SK-N-SH (cell line): Measurements from ENCODE around the gene PADI4. TPM values are rescaled to one million over a fixed set of nuclear protein-coding genes. Genes with fewer than 3 reads are reported as not detected.

Experiments
- CTCF ChIA-PET: fragments of 300-600, 350-600 bp; formaldehyde crosslinking; extraction: SDS; loops from one replicate; lab custom pipeline; 2021; lab: Yijun Ruan, JAX
- POLR2A ChIA-PET: fragments of 350-600 bp; sonication (Branson Sonifier 250); formaldehyde crosslinking; extraction: SDS; loops from one replicate; lab custom pipeline; 2020; ENCODE audit warnings: antibody characterized with exemption, inconsistent platforms; lab: Yijun Ruan, JAX
- DNase-seq: peaks from one replicate; pipeline ENCODE4 v3.0.0; 2012
- H2AFZ ChIP-seq: fragments of 200-600 bp; sonication (generic); 2 replicates; pipeline ENCODE4 v1.8.1; 2016; ENCODE audit warnings: antibody characterized with exemption, mild to moderate bottlenecking, low read depth
- H3F3A ChIP-seq: fragments of 200-600 bp; sonication (generic); replicated peaks from 2 replicates; pipeline ENCODE3; 2016; ENCODE audit warnings: antibody characterized with exemption, mild to moderate bottlenecking; ENCODE audit not compliant: insufficient read depth
- H3K27ac ChIP-seq, 2 experiments: fragments of 200-500 bp in 1 of 2; fragments of 200-600 bp in 1 of 2; sonication (Bioruptor generic) in 1 of 2; sonication (generic), shearing (Covaris generic) in 1 of 2; 2 replicates each; pipeline versions ENCODE4 v1.5.1 to v1.6.1; 2014 to 2016; ENCODE audit warnings: low read depth in 2 of 2, inconsistent platforms in 1 of 2, low read length in 1 of 2, mild to moderate bottlenecking in 1 of 2, mixed read lengths in 1 of 2
- H3K27me3 ChIP-seq: fragments of 200-600 bp; sonication (generic), shearing (Covaris generic); 2 replicates; pipeline ENCODE4 v1.6.1; 2016; ENCODE audit warnings: mixed run types; ENCODE audit not compliant: insufficient read depth
- H3K36me3 ChIP-seq, 2 experiments: fragments of 200-500 bp in 1 of 2; fragments of 200-600 bp in 1 of 2; sonication (Bioruptor generic) in 1 of 2; sonication (generic) in 1 of 2; replicated peaks in 1 of 2; 2 replicates each; pipeline versions ENCODE3 to v1.5.1; 2014 to 2016; ENCODE audit warnings: low read length in 1 of 2, mild to moderate bottlenecking in 1 of 2; ENCODE audit not compliant: insufficient read depth in 2 of 2, control insufficient read depth in 1 of 2
- H3K4me1 ChIP-seq, 2 experiments: fragments of 200-500 bp in 1 of 2; fragments of 200-600 bp in 1 of 2; sonication (Bioruptor generic) in 1 of 2; sonication (generic), shearing (Covaris generic) in 1 of 2; 2 replicates each; pipeline versions ENCODE4 v1.5.1 to v1.6.1; 2014 to 2016; ENCODE audit warnings: low read depth in 1 of 2, low read length in 1 of 2, mixed run types in 1 of 2; ENCODE audit not compliant: insufficient read depth in 2 of 2, control insufficient read depth in 1 of 2
- H3K4me2 ChIP-seq: fragments of 200-600 bp; sonication (generic), shearing (Covaris generic); 2 replicates; pipeline ENCODE4 v1.6.1; 2017; ENCODE audit warnings: mixed run types
- H3K4me3 ChIP-seq, 2 experiments: fragments of 200-500 bp in 1 of 2; fragments of 200-600 bp in 1 of 2; sonication (Bioruptor generic) in 1 of 2; sonication (generic), shearing (Covaris generic) in 1 of 2; 2 replicates each; pipeline versions ENCODE4 v1.5.1 to v1.8.1; 2014 to 2016; ENCODE audit warnings: low read depth in 2 of 2, inconsistent platforms in 1 of 2, low read length in 1 of 2, mild to moderate bottlenecking in 1 of 2, mixed read lengths in 1 of 2, moderate library complexity in 1 of 2
- H3K79me2 ChIP-seq: fragments of 200-600 bp; sonication (generic); 2 replicates; pipeline ENCODE4 v1.8.1; 2017; ENCODE audit warnings: mild to moderate bottlenecking; ENCODE audit not compliant: insufficient read depth
- H3K9ac ChIP-seq: fragments of 200-600 bp; sonication (generic); 2 replicates; pipeline ENCODE4 v1.6.1; 2017; ENCODE audit warnings: mixed run types
- H3K9me2 ChIP-seq: fragments of 200-600 bp; sonication (generic); 2 replicates; pipeline ENCODE4 v1.6.1; 2017; ENCODE audit warnings: mixed run types
- H3K9me3 ChIP-seq: fragments of 200-600 bp; sonication (generic); 2 replicates; pipeline ENCODE4 v1.6.1; 2017; ENCODE audit warnings: mixed run types, mild to moderate bottlenecking, moderate library complexity
- H4K20me1 ChIP-seq: fragments of 200-600 bp; sonication (generic); 2 replicates; pipeline ENCODE4 v1.6.1; 2017; ENCODE audit warnings: mild to moderate bottlenecking, mixed run types; ENCODE audit not compliant: insufficient read depth
- EP300 ChIP-seq, 2 experiments: IDR thresholded peaks; 2 replicates each; pipeline versions ENCODE4 v1.4.0 to v1.6.1; 2012; ENCODE audit warnings: borderline replicate concordance in 1 of 2, low read depth in 1 of 2, low read length in 1 of 2
- JUND ChIP-seq: IDR thresholded peaks from 2 replicates; pipeline ENCODE4 v1.4.0; 2012
- MAX ChIP-seq: IDR thresholded peaks from 2 replicates; pipeline ENCODE4 v1.4.0; 2012; ENCODE audit warnings: low read depth
- MXI1 ChIP-seq: IDR thresholded peaks from 2 replicates; pipeline ENCODE4 v1.6.1; 2012; ENCODE audit warnings: mild to moderate bottlenecking, low read depth, low read length, improper control_type of control experiment
- NFIC ChIP-seq: IDR thresholded peaks from 2 replicates; pipeline ENCODE4 v1.4.0; 2012; ENCODE audit warnings: borderline replicate concordance
- PBX3 ChIP-seq: IDR thresholded peaks from 2 replicates; pipeline ENCODE4; 2012
- RFX5 ChIP-seq: IDR thresholded peaks from 2 replicates; pipeline ENCODE4 v1.6.1; 2012; ENCODE audit warnings: mild to moderate bottlenecking, improper control_type of control experiment, low read length
- RXRA ChIP-seq: IDR thresholded peaks from 2 replicates; pipeline ENCODE4 v1.4.0; 2012; ENCODE audit warnings: low read depth, mild to moderate bottlenecking, borderline replicate concordance
- SIN3A ChIP-seq: IDR thresholded peaks from 2 replicates; pipeline ENCODE4 v1.6.1; 2012; ENCODE audit warnings: low read depth, mild to moderate bottlenecking, low read length, moderate library complexity, borderline replicate concordance
- ZBTB33 ChIP-seq: IDR thresholded peaks from 2 replicates; pipeline ENCODE4 v1.4.0; 2012; ENCODE audit warnings: low read depth, borderline replicate concordance
- WGBS: methylation state at CpG from one replicate; pipeline ENCODE4 v1.1.6; 2017; ENCODE audit warnings: low lambda C conversion rate; 5-methylcytosine and 5-hydroxymethylcytosine counted together
- polyA plus RNA-seq, 3 experiments: library from polyadenylated mRNA; depleted of rRNA; stranded (reverse); fragments of >200 nt; gene quantifications; 2 replicates each; pipeline ENCODE4 v1.2.3, GENCODE V29; 2012
- TF ChIP-seq, protein P1 (sequence below): fragments of 150-350 bp; IDR thresholded peaks from 2 replicates; pipeline ENCODE4 v1.6.1; 2017; ENCODE audit warnings: antibody characterized with exemption, low read length, low read depth, borderline replicate concordance
- TF ChIP-seq, protein P2 (sequence below): IDR thresholded peaks from 2 replicates; pipeline ENCODE4 v1.4.0; 2012; ENCODE audit warnings: low read depth, borderline replicate concordance
- TF ChIP-seq, protein P3 (sequence below): fragments of 200-600 bp; sonication (generic); IDR thresholded peaks from 2 replicates; pipeline ENCODE4 v1.6.1; 2017; ENCODE audit warnings: antibody characterized with exemption, mild to moderate bottlenecking, moderate library complexity

The PADI4 gene
- polyA plus RNA-seq, 1 of the 3 experiments (the other 2 are of a cell fraction) = not detected

DNA sequence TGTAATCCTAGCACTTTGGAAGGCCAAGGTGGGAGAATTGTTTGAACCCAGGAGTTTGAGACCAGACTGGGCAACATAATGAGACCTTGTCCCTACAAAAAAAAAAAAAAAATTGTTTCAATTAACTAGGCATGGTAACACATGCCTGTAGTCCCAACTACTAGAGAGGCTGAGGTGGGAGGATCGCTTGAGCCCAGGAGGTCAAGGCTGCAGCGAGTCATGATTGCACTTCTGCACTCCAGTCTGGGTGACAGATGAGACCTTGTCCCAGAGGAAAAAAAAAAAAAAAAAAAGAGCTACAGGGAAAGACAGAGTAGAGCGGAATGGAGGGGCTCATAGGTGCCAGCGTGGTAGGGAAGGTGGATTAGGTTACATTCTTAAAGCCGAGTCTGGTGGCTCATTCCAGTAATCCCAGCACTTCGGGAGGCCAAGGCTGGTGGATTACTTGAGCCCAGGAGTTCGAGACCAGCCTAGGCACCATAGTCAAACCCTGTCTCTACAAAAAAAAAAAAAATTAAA, 43.0 kb downstream of the PADI4 start:
- ChIA-PET POLR2A (no interaction called here), CTCF (no interaction called here)
- Histone ChIP-seq H3K9me2 (no peaks in the 10 kb centered on the region), H3K9me3 (no peaks in the 10 kb centered on the region), H3K4me3 (no peak overlapping the region), H3K79me2 (no peaks in the 10 kb centered on the region), H3K36me3 (no peaks in the 10 kb centered on the region), H3K27me3 (peaks cover 11% of the 10 kb centered on the region; the same call in 1 of the 2 replicates), H3F3A (no peaks in the 10 kb centered on the region), H4K20me1 (no peaks in the 10 kb centered on the region), H3K9ac (no peak overlapping the region), H3K27ac (no peak overlapping the region), H3K4me2 (no peak overlapping the region), H3K4me1 (no peaks in the 10 kb centered on the region), H2AFZ (no peak overlapping the region)
- TF ChIP-seq, protein P1, sequence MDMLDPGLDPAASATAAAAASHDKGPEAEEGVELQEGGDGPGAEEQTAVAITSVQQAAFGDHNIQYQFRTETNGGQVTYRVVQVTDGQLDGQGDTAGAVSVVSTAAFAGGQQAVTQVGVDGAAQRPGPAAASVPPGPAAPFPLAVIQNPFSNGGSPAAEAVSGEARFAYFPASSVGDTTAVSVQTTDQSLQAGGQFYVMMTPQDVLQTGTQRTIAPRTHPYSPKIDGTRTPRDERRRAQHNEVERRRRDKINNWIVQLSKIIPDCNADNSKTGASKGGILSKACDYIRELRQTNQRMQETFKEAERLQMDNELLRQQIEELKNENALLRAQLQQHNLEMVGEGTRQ = no peak
- TF ChIP-seq SIN3A (no peak), RXRA (no peak), ZBTB33 (no peak), EP300 (IDR thresholded peaks at IDR 0.05; ENCODE audit: borderline replicate concordance in 1 of 2, low read depth in 1 of 2, low read length in 1 of 2) (no peak), MXI1 (no peak), PBX3 (no peak), NFIC (no peak)
- no peak for DNase-seq
- 37% methylated on average over 6 of the region's 7 CpGs for WGBS

- Histone ChIP-seq H3K27me3 (peaks cover 11% of the 10 kb centered on the region; the same call in 1 of the 2 replicates), H3K9me2 (no peaks in the 10 kb centered on the region), H3K9me3 (no peaks in the 10 kb centered on the region), H3K9ac (no peak overlapping the region), H4K20me1 (no peaks in the 10 kb centered on the region), H3K4me1 (no peaks in the 10 kb centered on the region), H3K36me3 (no peaks in the 10 kb centered on the region), H3K4me3 (no peak overlapping the region), H3K4me2 (no peak overlapping the region), H2AFZ (no peak overlapping the region), H3K27ac (no peak overlapping the region), H3F3A (no peaks in the 10 kb centered on the region), H3K79me2 (no peaks in the 10 kb centered on the region)
- TF ChIP-seq MAX (no peak), RFX5 (no peak), SIN3A (no peak), JUND (no peak)
- TF ChIP-seq, protein P2, sequence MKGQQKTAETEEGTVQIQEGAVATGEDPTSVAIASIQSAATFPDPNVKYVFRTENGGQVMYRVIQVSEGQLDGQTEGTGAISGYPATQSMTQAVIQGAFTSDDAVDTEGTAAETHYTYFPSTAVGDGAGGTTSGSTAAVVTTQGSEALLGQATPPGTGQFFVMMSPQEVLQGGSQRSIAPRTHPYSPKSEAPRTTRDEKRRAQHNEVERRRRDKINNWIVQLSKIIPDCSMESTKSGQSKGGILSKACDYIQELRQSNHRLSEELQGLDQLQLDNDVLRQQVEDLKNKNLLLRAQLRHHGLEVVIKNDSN = no peak
- TF ChIP-seq, protein P3, sequence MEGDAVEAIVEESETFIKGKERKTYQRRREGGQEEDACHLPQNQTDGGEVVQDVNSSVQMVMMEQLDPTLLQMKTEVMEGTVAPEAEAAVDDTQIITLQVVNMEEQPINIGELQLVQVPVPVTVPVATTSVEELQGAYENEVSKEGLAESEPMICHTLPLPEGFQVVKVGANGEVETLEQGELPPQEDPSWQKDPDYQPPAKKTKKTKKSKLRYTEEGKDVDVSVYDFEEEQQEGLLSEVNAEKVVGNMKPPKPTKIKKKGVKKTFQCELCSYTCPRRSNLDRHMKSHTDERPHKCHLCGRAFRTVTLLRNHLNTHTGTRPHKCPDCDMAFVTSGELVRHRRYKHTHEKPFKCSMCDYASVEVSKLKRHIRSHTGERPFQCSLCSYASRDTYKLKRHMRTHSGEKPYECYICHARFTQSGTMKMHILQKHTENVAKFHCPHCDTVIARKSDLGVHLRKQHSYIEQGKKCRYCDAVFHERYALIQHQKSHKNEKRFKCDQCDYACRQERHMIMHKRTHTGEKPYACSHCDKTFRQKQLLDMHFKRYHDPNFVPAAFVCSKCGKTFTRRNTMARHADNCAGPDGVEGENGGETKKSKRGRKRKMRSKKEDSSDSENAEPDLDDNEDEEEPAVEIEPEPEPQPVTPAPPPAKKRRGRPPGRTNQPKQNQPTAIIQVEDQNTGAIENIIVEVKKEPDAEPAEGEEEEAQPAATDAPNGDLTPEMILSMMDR = no peak
- ChIA-PET POLR2A (no interaction called here), CTCF (no interaction called here)
- WGBS = 57% methylated on average over 8 of the region's 8 CpGs
- DNase-seq = no peak
These were observed 43.8 kb downstream of the PADI4 start for GRCh38 chr1:17351598-17352324.
